Measurements from ENCODE around the gene ZSCAN1.

GRCh38 chr19:58007285-58007684 is 26.5 kb upstream of the ZSCAN1 start:
- TF ChIP-seq CTCF (IDR thresholded peaks at IDR 0.05), result no peak
- no peak for TF ChIP-seq POLR2A (IDR thresholded peaks at IDR 0.05)
